ENCODE measurements around the gene FXR2.
A peak's percentile ranks its signal among the peaks of the same experiment; 100 is the strongest.

FXR2 gene

GRCh38 chr17:7633093-7633492 is 18.4 kb upstream of the FXR2 start:
- CTCF ChIA-PET = interaction anchor here (0.6 to 7.6 kb wide), 10 partner anchors 9 to 245 kb away, joined by 3 to 81 read pairs (median 4); partner anchors contain the start of genes ATP1B2, DNAH2, EFNB3 and TP53
- POLR2A ChIA-PET = interaction anchor here (1.0 to 11.9 kb wide), 5 partner anchors 18 to 72 kb away, joined by 3 to 236 read pairs (median 4); partner anchors contain the start of genes EFNB3, FXR2, MPDU1 and TP53
- TF ChIP-seq, protein P1, sequence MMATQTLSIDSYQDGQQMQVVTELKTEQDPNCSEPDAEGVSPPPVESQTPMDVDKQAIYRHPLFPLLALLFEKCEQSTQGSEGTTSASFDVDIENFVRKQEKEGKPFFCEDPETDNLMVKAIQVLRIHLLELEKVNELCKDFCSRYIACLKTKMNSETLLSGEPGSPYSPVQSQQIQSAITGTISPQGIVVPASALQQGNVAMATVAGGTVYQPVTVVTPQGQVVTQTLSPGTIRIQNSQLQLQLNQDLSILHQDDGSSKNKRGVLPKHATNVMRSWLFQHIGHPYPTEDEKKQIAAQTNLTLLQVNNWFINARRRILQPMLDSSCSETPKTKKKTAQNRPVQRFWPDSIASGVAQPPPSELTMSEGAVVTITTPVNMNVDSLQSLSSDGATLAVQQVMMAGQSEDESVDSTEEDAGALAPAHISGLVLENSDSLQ (IDR thresholded peaks at IDR 0.05) = no peak
- TF ChIP-seq HDGF (IDR thresholded peaks at IDR 0.05; ENCODE audit: borderline replicate concordance) (no peak), L3MBTL2 (conservative IDR thresholded peaks at IDR 0.05) (no peak), CTBP1 (IDR thresholded peaks at IDR 0.05; ENCODE audit: borderline replicate concordance) (no peak), SP1 (IDR thresholded peaks at IDR 0.05) (no peak), ELF4 (IDR thresholded peaks at IDR 0.05) (no peak), ZNF384 (IDR thresholded peaks at IDR 0.05) (no peak), TARDBP (IDR thresholded peaks at IDR 0.05) (no peak), FOXA1 (IDR thresholded peaks at IDR 0.05) (no peak)
- DNase-seq (ENCODE audit: extremely low spot score) = peak; percentile 11

- ChIA-PET POLR2A (interaction anchor here (1.0 to 11.9 kb wide), 5 partner anchors 17 to 72 kb away, joined by 3 to 236 read pairs (median 4); partner anchors contain the start of genes EFNB3, FXR2, MPDU1 and TP53), CTCF (interaction anchor here (0.6 to 7.6 kb wide), 10 partner anchors 10 to 246 kb away, joined by 3 to 81 read pairs (median 4); partner anchors contain the start of genes ATP1B2, DNAH2, EFNB3 and TP53)
- DNase-seq (ENCODE audit: extremely low spot score) = peak; percentile 68
- TF ChIP-seq ZNF384 (IDR thresholded peaks at IDR 0.05) (peak; percentile 62), L3MBTL2 (conservative IDR thresholded peaks at IDR 0.05) (no peak), LEF1 (IDR thresholded peaks at IDR 0.05; ENCODE audit: borderline replicate concordance) (no peak), CTBP1 (IDR thresholded peaks at IDR 0.05; ENCODE audit: borderline replicate concordance) (no peak)
These were observed 17.8 kb upstream of the FXR2 start for GRCh38 chr17:7632492-7632894.

- ChIA-PET POLR2A (interaction anchor here (1.3 to 11.9 kb wide), 4 partner anchors 17 to 54 kb away, joined by 4 to 236 read pairs (median 6); partner anchors contain the start of genes FXR2, MPDU1, TP53 and WRAP53), CTCF (interaction anchor here (0.6 to 7.6 kb wide), 7 partner anchors 11 to 85 kb away, joined by 3 to 81 read pairs (median 5); partner anchors contain the start of genes ATP1B2, DNAH2, TP53 and WRAP53)
- peak; percentile 3 for DNase-seq (ENCODE audit: extremely low spot score)
- TF ChIP-seq, protein P1 (IDR thresholded peaks at IDR 0.05) = no peak
- TF ChIP-seq NFRKB (IDR thresholded peaks at IDR 0.05) (no peak), FOXM1 (IDR thresholded peaks at IDR 0.05; ENCODE audit: borderline replicate concordance) (no peak), LEF1 (IDR thresholded peaks at IDR 0.05; ENCODE audit: borderline replicate concordance) (no peak), L3MBTL2 (conservative IDR thresholded peaks at IDR 0.05) (no peak), BHLHE40 (IDR thresholded peaks at IDR 0.05; ENCODE audit: borderline replicate concordance) (no peak), ARNT (IDR thresholded peaks at IDR 0.05) (no peak), FOXK2 (IDR thresholded peaks at IDR 0.05) (no peak), SUZ12 (IDR thresholded peaks at IDR 0.05) (no peak), ZNF384 (IDR thresholded peaks at IDR 0.05) (no peak), FOXA1 (IDR thresholded peaks at IDR 0.05) (no peak), HDGF (IDR thresholded peaks at IDR 0.05; ENCODE audit: borderline replicate concordance) (no peak), SP1 (IDR thresholded peaks at IDR 0.05) (no peak), TARDBP (IDR thresholded peaks at IDR 0.05) (no peak), CTBP1 (IDR thresholded peaks at IDR 0.05; ENCODE audit: borderline replicate concordance) (no peak), ELF4 (IDR thresholded peaks at IDR 0.05) (no peak)
These were observed 17.0 kb upstream of the FXR2 start for GRCh38 chr17:7631398-7632380.

- ChIA-PET POLR2A (interaction anchor here (11.9 kb wide), 1 partner anchor 56 kb away, joined by 236 read pairs; the partner anchor contains the start of genes TP53 and WRAP53), CTCF (interaction anchor here (0.6 to 7.6 kb wide), 2 partner anchors 58 to 97 kb away, joined by 4 to 81 read pairs; partner anchors contain the start of genes TP53 and WRAP53)
- DNase-seq (ENCODE audit: extremely low spot score) = no peak
- TF ChIP-seq SUZ12 (IDR thresholded peaks at IDR 0.05) (no peak), HDGF (IDR thresholded peaks at IDR 0.05; ENCODE audit: borderline replicate concordance) (no peak), ZNF384 (IDR thresholded peaks at IDR 0.05) (no peak), TARDBP (IDR thresholded peaks at IDR 0.05) (no peak), FOXA1 (IDR thresholded peaks at IDR 0.05) (no peak), L3MBTL2 (conservative IDR thresholded peaks at IDR 0.05) (no peak), ELF4 (IDR thresholded peaks at IDR 0.05) (no peak), LEF1 (IDR thresholded peaks at IDR 0.05; ENCODE audit: borderline replicate concordance) (no peak), FOXK2 (IDR thresholded peaks at IDR 0.05) (no peak), FOXM1 (IDR thresholded peaks at IDR 0.05; ENCODE audit: borderline replicate concordance) (no peak), ARNT (IDR thresholded peaks at IDR 0.05) (no peak), NFRKB (IDR thresholded peaks at IDR 0.05) (no peak)
- TF ChIP-seq, protein P1 (IDR thresholded peaks at IDR 0.05) = no peak
These were observed 15.4 kb upstream of the FXR2 start, which contains the start of gene SHBG for GRCh38 chr17:7629939-7630571. SHBG (plus strand) TSS chr17:7630135; CDS start chr17:7630173, 38 bp downstream.
